Esophagus squamous epithelium (tissue), 5 donors: ENCODE results near the gene A2ML1. TPM values are rescaled to one million over a fixed set of nuclear protein-coding genes. Genes with fewer than 3 reads are reported as not detected.
"Not testable (repeated sequence)": the region's sequence is repeated elsewhere in the genome, so short reads cannot be mapped to it uniquely, and the experiment has no call there.

Experiments
- DNase-seq: peaks from one replicate; lab custom pipeline; 2025; lab: John Stamatoyannopoulos, UW
- H3K27ac ChIP-seq, 4 donors: fragments of 200-600 bp; sonication (generic); one replicate each; pipeline ENCODE4 v1.5.1; 2016 to 2019; ENCODE audit warnings: mild to moderate bottlenecking in 1 of 4
- H3K27me3 ChIP-seq, 4 donors: fragments of 200-600 bp; sonication (generic); 1 replicate in 3 of 4; 2 replicates in 1 of 4; pipeline versions ENCODE4 v1.5.1 to v1.6.0; 2017 to 2021; ENCODE audit warnings: antibody characterized with exemption in 1 of 4
- H3K36me3 ChIP-seq, 3 donors: fragments of 200-600 bp; sonication (generic); one replicate each; pipeline ENCODE4 v1.5.1; 2016 to 2019
- H3K4me1 ChIP-seq, 3 donors: fragments of 200-600 bp; sonication (generic); one replicate each; pipeline ENCODE4 v1.5.1; 2017 to 2019
- H3K4me3 ChIP-seq, 4 donors: fragments of 200-600 bp; sonication (generic); 1 replicate in 3 of 4; 2 replicates in 1 of 4; pipeline ENCODE4 v1.5.1; 2016 to 2019; ENCODE audit warnings: mild to moderate bottlenecking in 2 of 4, moderate library complexity in 1 of 4
- H3K9me3 ChIP-seq, 3 donors: fragments of 200-600 bp; sonication (generic); one replicate each; pipeline ENCODE4 v1.5.1; 2016 to 2019
- CTCF ChIP-seq, 6 experiments: fragments of 450-650 bp in 4 of 6; fragments of 200-600 bp in 2 of 6; sonication (generic) in 2 of 6; IDR thresholded peaks; one replicate each; pipeline ENCODE4 v1.5.1; 2016 to 2019; ENCODE audit warnings: antibody characterized with exemption in 6 of 6, mild to moderate bottlenecking in 4 of 6, moderate library complexity in 4 of 6
- POLR2A ChIP-seq, 4 donors: fragments of 450-650 bp; IDR thresholded peaks; one replicate each; pipeline ENCODE4 v1.6.1; 2017; ENCODE audit warnings: antibody characterized with exemption in 4 of 4, mild to moderate bottlenecking in 4 of 4, moderate library complexity in 3 of 4
- WGBS, 2 donors: methylation state at CpG; one replicate each; pipeline ENCODE4 v1.1.5; 2018; 5-methylcytosine and 5-hydroxymethylcytosine counted together
- intact Hi-C: fragments of 100-400 bp; cut with DNase I; formaldehyde crosslinking; loops from one replicate; pipeline ENCODE4 v1.15.0; 2022
- total RNA-seq, 4 donors: library from RNA; depleted of rRNA; stranded (reverse); fragments of >200 nt; gene quantifications; one replicate each; pipeline ENCODE4 v1.1.0, GENCODE V29; 2016
- donor health status: DM: yes; HTN: yes; CAD: no.

Gene A2ML1
- total RNA-seq, 4 donors from 2014 or later: 419 to 1,497 (median 509) TPM

- TF ChIP-seq CTCF (IDR thresholded peaks at IDR 0.05) (no peak), POLR2A (IDR thresholded peaks at IDR 0.05) (no peak)
Observed at GRCh38 chr12:8781381-8782127, 40.9 kb upstream of the A2ML1 start.

GRCh38 chr12:8784290-8784888 is 38.0 kb upstream of the A2ML1 start:
- Histone ChIP-seq H3K27me3 (no peaks in the 10 kb centered on the region), H3K4me3 (no peak overlapping the region), H3K27ac (no peak overlapping the region), H3K36me3 (peaks cover 0 to 13% (median 0%) of the 10 kb centered on the region in 3 donors), H3K4me1 (peaks cover 0 to 16% (median 0%) of the 10 kb centered on the region in 3 donors), H3K9me3 (no peaks in the 10 kb centered on the region)
- intact Hi-C loops: no loop called here
- TF ChIP-seq POLR2A (IDR thresholded peaks at IDR 0.05) (no peak), CTCF (IDR thresholded peaks at IDR 0.05) (no peak)
- no peak for DNase-seq

More at GRCh38 chr12:8781381-8782127, 40.9 kb upstream of the A2ML1 start:
- 67 to 85% methylated on average over 2 of the region's 2 CpGs for WGBS, 2 donors
- Histone ChIP-seq H3K27me3 (no peaks in the 10 kb centered on the region), H3K4me1 (peaks cover 0 to 16% (median 0%) of the 10 kb centered on the region in 3 donors), H3K4me3 (no peak overlapping the region), H3K27ac (no peak overlapping the region), H3K9me3 (no peaks in the 10 kb centered on the region), H3K36me3 (peaks cover 0 to 24% (median 0%) of the 10 kb centered on the region in 3 donors)
- intact Hi-C loops: no loop called here
- no peak for DNase-seq

GRCh38 chr12:8785499-8785898 is 36.9 kb upstream of the A2ML1 start:
- H3K4me3 ChIP-seq: no peak overlapping the region
- intact Hi-C loops: no loop called here
- TF ChIP-seq CTCF (IDR thresholded peaks at IDR 0.05): no peak
- no peak for TF ChIP-seq POLR2A (IDR thresholded peaks at IDR 0.05)
- H3K4me1 ChIP-seq: peaks cover 0 to 10% (median 0%) of the 10 kb centered on the region in 3 donors
- 80 to 83% methylated on average over 4 of the region's 4 CpGs for WGBS, 2 donors
- peaks cover 0 to 13% (median 0%) of the 10 kb centered on the region in 3 donors for H3K36me3 ChIP-seq
- no peak for DNase-seq
- no peak overlapping the region for H3K27ac ChIP-seq
- H3K9me3 ChIP-seq: no peaks in the 10 kb centered on the region
- H3K27me3 ChIP-seq: no peaks in the 10 kb centered on the region

GRCh38 chr12:8787206-8787605 is 35.2 kb upstream of the A2ML1 start:
- H3K27ac ChIP-seq, intact Hi-C loops, H3K27me3 ChIP-seq, DNase-seq, H3K4me3 ChIP-seq, H3K9me3 ChIP-seq, H3K4me1 ChIP-seq: not testable (repeated sequence)
- WGBS, 2 donors: 80 to 100% methylated on average over 1 to 4 of the region's 28 CpGs
- peaks cover 0 to 13% (median 0%) of the 10 kb centered on the region in 3 donors for H3K36me3 ChIP-seq

GRCh38 chr12:8788706-8789105 is 33.7 kb upstream of the A2ML1 start:
- H3K36me3 ChIP-seq, DNase-seq, H3K4me3 ChIP-seq, intact Hi-C loops, H3K27ac ChIP-seq, H3K9me3 ChIP-seq, H3K27me3 ChIP-seq, H3K4me1 ChIP-seq: not testable (repeated sequence)
- 71 to 100% methylated on average over 2 to 5 of the region's 13 CpGs for WGBS, 2 donors

GRCh38 chr12:8789341-8790013 is 32.9 kb upstream of the A2ML1 start:
- intact Hi-C loops, H3K4me1 ChIP-seq, H3K27ac ChIP-seq, H3K36me3 ChIP-seq, DNase-seq, H3K27me3 ChIP-seq, H3K4me3 ChIP-seq, H3K9me3 ChIP-seq: not testable (repeated sequence)
- 61 to 86% methylated on average over 4 to 6 of the region's 13 CpGs for WGBS, 2 donors

- WGBS, 2 donors: 57 to 81% methylated on average over 4 of the region's 4 CpGs
- intact Hi-C loops, H3K27ac ChIP-seq, H3K4me3 ChIP-seq, H3K27me3 ChIP-seq, H3K9me3 ChIP-seq, DNase-seq, H3K36me3 ChIP-seq, H3K4me1 ChIP-seq: not testable (repeated sequence)
Observed at GRCh38 chr12:8793226-8793625, 29.2 kb upstream of the A2ML1 start.

- WGBS, 2 donors: 100% methylated on average over 2 of the region's 21 CpGs; no CpG with 5 or more reads in 1 of the 2 donors
- H3K27me3 ChIP-seq, DNase-seq, H3K9me3 ChIP-seq, H3K36me3 ChIP-seq, intact Hi-C loops, H3K4me1 ChIP-seq, H3K4me3 ChIP-seq, H3K27ac ChIP-seq: not testable (repeated sequence)
Observed at GRCh38 chr12:8794611-8795010, 27.8 kb upstream of the A2ML1 start.
